Measurements from ENCODE around the gene SP9. TPM values are rescaled to one million over a fixed set of nuclear protein-coding genes. Genes with fewer than 3 reads are reported as not detected.

Gene SP9
- total and polyA plus RNA-seq, 4 donors: not detected

- no peak for TF ChIP-seq CTCF (IDR thresholded peaks at IDR 0.05; ENCODE audit: control extremely low read depth, extremely low read depth)
- peaks cover 0 to 2% (median 1%) of the 10 kb centered on the region in 4 donors for H3K36me3 ChIP-seq (ENCODE audit: control insufficient read depth in 4 of 4, insufficient read depth in 4 of 4, low read length in 4 of 4)
- H3K4me3 ChIP-seq: no peak overlapping the region
- WGBS, 2 donors: 9 to 10% methylated on average over 6 of the region's 6 CpGs
- peaks cover 0 to 17% (median 0%) of the 10 kb centered on the region in 5 donors for H3K4me1 ChIP-seq (ENCODE audit: control insufficient read depth in 5 of 5, insufficient read depth in 5 of 5, low read length in 5 of 5)
- H3K9ac ChIP-seq (ENCODE audit: insufficient read depth in 1 of 2, low read length in 2 of 2): no peak overlapping the region
- DNase-seq: peak in 1 of 3 donors; percentile 15
- peaks cover 0 to 4% (median 0%) of the 10 kb centered on the region in 4 donors for H3K9me3 ChIP-seq (ENCODE audit: control insufficient read depth in 4 of 4, insufficient read depth in 3 of 4, low read length in 3 of 4)
- no peak for ATAC-seq (ENCODE audit: insufficient read depth, low FRiP score)
- H3K27me3 ChIP-seq (ENCODE audit: control insufficient read depth in 3 of 3, insufficient read depth in 3 of 3, low read length in 2 of 3): peaks cover 20 to 65% (median 63%) of the 10 kb centered on the region in 3 donors
- no peak overlapping the region for H3K27ac ChIP-seq (ENCODE audit: low read depth in 1 of 2, low read length in 1 of 2)
Measured at GRCh38 chr2:174343343-174343622, 8.5 kb downstream of the SP9 start.

GRCh38 chr2:174343623-174344455, 9.1 kb downstream of the SP9 start:
- H3K36me3 ChIP-seq (ENCODE audit: control insufficient read depth in 4 of 4, insufficient read depth in 4 of 4, low read length in 4 of 4): peaks cover 5 to 7% (median 6%) of the 10 kb centered on the region in 4 donors
- H3K27ac ChIP-seq (ENCODE audit: low read depth in 1 of 2, low read length in 1 of 2): no peak overlapping the region
- peaks cover 18 to 60% (median 57%) of the 10 kb centered on the region in 3 donors for H3K27me3 ChIP-seq (ENCODE audit: control insufficient read depth in 3 of 3, insufficient read depth in 3 of 3, low read length in 2 of 3)
- DNase-seq (peak in 1 of 3 donors; percentile 28), ATAC-seq (ENCODE audit: insufficient read depth, low FRiP score) (no peak)
- peaks cover 0 to 17% (median 0%) of the 10 kb centered on the region in 5 donors for H3K4me1 ChIP-seq (ENCODE audit: control insufficient read depth in 5 of 5, insufficient read depth in 5 of 5, low read length in 5 of 5)
- H3K9me3 ChIP-seq (ENCODE audit: control insufficient read depth in 4 of 4, insufficient read depth in 3 of 4, low read length in 3 of 4): peaks cover 0 to 4% (median 0%) of the 10 kb centered on the region in 4 donors
- 10 to 15% methylated on average over 56 to 57 of the region's 57 CpGs for WGBS, 2 donors
- TF ChIP-seq CTCF (IDR thresholded peaks at IDR 0.05; ENCODE audit: control extremely low read depth, extremely low read depth): no peak
- H3K9ac ChIP-seq (ENCODE audit: insufficient read depth in 1 of 2, low read length in 2 of 2): no peak overlapping the region
- no peak overlapping the region for H3K4me3 ChIP-seq

- H3K36me3 ChIP-seq (ENCODE audit: control insufficient read depth in 4 of 4, insufficient read depth in 4 of 4, low read length in 4 of 4): peaks cover 5 to 10% (median 9%) of the 10 kb centered on the region in 4 donors
- no peak overlapping the region for H3K4me3 ChIP-seq
- 27 to 37% methylated on average over 14 of the region's 14 CpGs for WGBS, 2 donors
- H3K9me3 ChIP-seq (ENCODE audit: control insufficient read depth in 4 of 4, insufficient read depth in 3 of 4, low read length in 3 of 4): peaks cover 0 to 4% (median 0%) of the 10 kb centered on the region in 4 donors
- no peak overlapping the region for H3K9ac ChIP-seq (ENCODE audit: insufficient read depth in 1 of 2, low read length in 2 of 2)
- no peak overlapping the region for H3K27ac ChIP-seq (ENCODE audit: low read depth in 1 of 2, low read length in 1 of 2)
- no peak for TF ChIP-seq CTCF (IDR thresholded peaks at IDR 0.05; ENCODE audit: control extremely low read depth, extremely low read depth)
- H3K4me1 ChIP-seq (ENCODE audit: control insufficient read depth in 5 of 5, insufficient read depth in 5 of 5, low read length in 5 of 5): peaks cover 0 to 17% (median 0%) of the 10 kb centered on the region in 5 donors
- DNase-seq (peak in 2 of 3 donors; percentile 55 to 69), ATAC-seq (ENCODE audit: insufficient read depth, low FRiP score) (no peak)
- H3K27me3 ChIP-seq (ENCODE audit: control insufficient read depth in 3 of 3, insufficient read depth in 3 of 3, low read length in 2 of 3): peaks cover 13 to 49% (median 47%) of the 10 kb centered on the region in 3 donors
Measured at GRCh38 chr2:174344716-174345461, 10.1 kb downstream of the SP9 start.

Data from lung (tissue), 12 donors.